HFFc6 (cell line): ENCODE measurements around the gene FMNL2. TPM values are rescaled to one million over a fixed set of nuclear protein-coding genes. Genes with fewer than 3 reads are reported as not detected.
"Not testable (repeated sequence)": the region's sequence is repeated elsewhere in the genome, so short reads cannot be mapped to it uniquely, and the experiment has no call there.

Experiments used
- DNase-seq: peaks from one replicate; pipeline ENCODE4 v3.0.0-alpha.2; 2018
- H3K27ac Mint-ChIP-seq: 2 replicates; pipeline ENCODE4 v1.8.0; 2020; ENCODE audit warnings: mild to moderate bottlenecking, mixed read lengths
- H3K27me3 Mint-ChIP-seq: 2 replicates; pipeline ENCODE4 v1.8.0; 2021; ENCODE audit warnings: mild to moderate bottlenecking, moderate library complexity, mixed read lengths; ENCODE audit not compliant: insufficient read depth
- H3K36me3 Mint-ChIP-seq: 2 replicates; pipeline ENCODE4 v1.8.0; 2021; ENCODE audit warnings: low read depth, mixed read lengths
- H3K4me1 Mint-ChIP-seq: 2 replicates; pipeline ENCODE4 v1.8.0; 2020; ENCODE audit warnings: low read depth, mixed read lengths
- H3K4me3 Mint-ChIP-seq: 2 replicates; pipeline ENCODE4 v1.8.0; 2020; ENCODE audit warnings: mild to moderate bottlenecking, moderate library complexity, mixed read lengths
- H3K9me3 Mint-ChIP-seq: 2 replicates; pipeline ENCODE4 v1.8.0; 2020; ENCODE audit warnings: mild to moderate bottlenecking, mixed read lengths
- total RNA-seq, 6 experiments: library from RNA; stranded (reverse); fragmentation: NEBNext Ultra II Directional; extraction: Animal tissue kit (Norgen Biotek cat#: 25700); gene quantifications; 2 replicates in 1 of 6; 3 replicates in 5 of 6; pipeline ENCODE4 v1.2.3, GENCODE V29; 2021
- TF ChIP-seq, protein P1 (sequence below): fragments of 200-600 bp; sonication (generic); IDR thresholded peaks from 2 replicates; pipeline ENCODE4 v1.5.0; 2021; ENCODE audit warnings: antibody characterized with exemption, mild to moderate bottlenecking

FMNL2 gene
- total RNA-seq, 6 experiments from 2014 or later: 13.7 to 20.9 (median 16.0) TPM

DNA sequence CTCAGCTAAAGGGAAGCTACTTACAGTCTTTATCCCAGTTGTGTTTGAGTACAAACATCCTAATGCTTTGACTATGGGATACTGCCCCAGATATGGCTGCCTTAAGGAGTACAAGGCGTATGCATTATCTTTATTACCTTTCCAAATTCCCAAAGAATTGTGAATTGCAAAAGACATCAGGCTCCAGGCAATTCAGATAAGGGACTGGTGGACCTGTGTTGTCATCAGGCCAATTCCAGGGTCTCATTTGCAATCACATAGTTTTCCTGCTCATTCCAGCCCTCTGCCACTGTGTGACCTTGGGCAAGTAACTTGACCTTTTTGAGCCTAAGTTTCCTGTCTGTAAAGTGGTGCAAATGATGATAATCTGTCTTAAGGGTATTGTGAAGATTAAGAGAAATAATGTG, 137.5 kb downstream of the FMNL2 start:
- DNase-seq: no peak
- Mint-ChIP-seq H3K27ac (no peak overlapping the region), H3K36me3 (no peaks in the 10 kb centered on the region), H3K9me3 (no peaks in the 10 kb centered on the region), H3K27me3 (no peaks in the 10 kb centered on the region), H3K4me1 (peaks cover 40% of the 10 kb centered on the region), H3K4me3 (no peak overlapping the region)
- TF ChIP-seq, protein P1, sequence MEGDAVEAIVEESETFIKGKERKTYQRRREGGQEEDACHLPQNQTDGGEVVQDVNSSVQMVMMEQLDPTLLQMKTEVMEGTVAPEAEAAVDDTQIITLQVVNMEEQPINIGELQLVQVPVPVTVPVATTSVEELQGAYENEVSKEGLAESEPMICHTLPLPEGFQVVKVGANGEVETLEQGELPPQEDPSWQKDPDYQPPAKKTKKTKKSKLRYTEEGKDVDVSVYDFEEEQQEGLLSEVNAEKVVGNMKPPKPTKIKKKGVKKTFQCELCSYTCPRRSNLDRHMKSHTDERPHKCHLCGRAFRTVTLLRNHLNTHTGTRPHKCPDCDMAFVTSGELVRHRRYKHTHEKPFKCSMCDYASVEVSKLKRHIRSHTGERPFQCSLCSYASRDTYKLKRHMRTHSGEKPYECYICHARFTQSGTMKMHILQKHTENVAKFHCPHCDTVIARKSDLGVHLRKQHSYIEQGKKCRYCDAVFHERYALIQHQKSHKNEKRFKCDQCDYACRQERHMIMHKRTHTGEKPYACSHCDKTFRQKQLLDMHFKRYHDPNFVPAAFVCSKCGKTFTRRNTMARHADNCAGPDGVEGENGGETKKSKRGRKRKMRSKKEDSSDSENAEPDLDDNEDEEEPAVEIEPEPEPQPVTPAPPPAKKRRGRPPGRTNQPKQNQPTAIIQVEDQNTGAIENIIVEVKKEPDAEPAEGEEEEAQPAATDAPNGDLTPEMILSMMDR: no peak

DNA sequence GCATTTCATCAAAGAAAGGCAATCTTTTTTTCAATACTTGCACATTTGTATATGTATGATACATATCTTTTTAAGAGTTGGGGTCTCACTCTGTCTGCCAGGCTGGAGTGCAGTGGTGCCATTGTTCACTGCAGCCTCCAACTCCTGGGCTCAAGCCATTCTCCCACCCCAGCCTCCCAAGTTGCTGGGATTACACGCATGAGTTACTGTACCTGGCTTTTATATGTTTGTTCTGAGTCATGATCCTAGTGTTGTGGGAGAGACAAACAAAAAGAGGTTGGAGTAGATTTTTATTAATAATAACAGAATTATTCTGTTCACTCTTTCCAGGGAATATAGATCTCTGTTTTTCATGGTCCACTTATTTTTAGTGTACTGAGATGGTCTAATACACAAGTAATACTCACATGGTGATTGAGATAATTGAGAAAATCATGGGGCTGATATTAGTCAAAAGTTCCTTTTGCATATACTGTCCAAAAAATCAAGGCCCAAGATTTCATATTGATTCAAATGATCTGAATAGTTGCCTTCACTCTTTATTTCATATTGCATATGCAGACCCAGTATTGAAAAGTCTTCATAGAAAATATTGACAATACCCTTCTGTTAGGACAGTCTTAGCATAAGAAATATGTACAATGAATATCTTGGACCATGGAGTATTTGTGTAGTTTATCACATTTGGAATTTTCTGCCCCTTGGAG, 138.3 kb downstream of the FMNL2 start:
- H3K4me3 Mint-ChIP-seq: no peak overlapping the region
- no peak overlapping the region for H3K27ac Mint-ChIP-seq
- H3K9me3 Mint-ChIP-seq: no peaks in the 10 kb centered on the region
- peaks cover 36% of the 10 kb centered on the region for H3K4me1 Mint-ChIP-seq
- no peaks in the 10 kb centered on the region for H3K36me3 Mint-ChIP-seq
- TF ChIP-seq, protein P1: no peak
- no peaks in the 10 kb centered on the region for H3K27me3 Mint-ChIP-seq
- DNase-seq: no peak

DNA sequence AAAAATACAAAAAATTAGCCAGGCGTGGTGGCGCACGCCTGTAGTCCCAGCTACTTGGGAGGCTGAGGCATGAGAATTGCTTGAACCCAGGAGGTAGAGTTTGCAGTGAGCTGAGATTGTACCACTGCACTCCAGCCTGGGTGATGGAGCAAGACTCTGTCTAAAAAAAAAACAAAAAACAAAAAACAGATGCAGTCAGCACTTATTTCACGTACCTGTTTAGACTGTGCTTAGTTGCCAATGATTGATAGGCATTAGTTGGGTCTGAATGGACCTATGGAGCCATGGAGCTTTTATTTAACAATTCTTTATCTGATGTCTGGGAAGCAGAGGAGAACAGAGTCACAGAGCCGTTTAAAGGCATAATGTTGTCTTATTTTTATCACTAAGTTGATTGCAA, 139.5 kb downstream of the FMNL2 start:
- DNase-seq, H3K9me3 Mint-ChIP-seq, H3K36me3 Mint-ChIP-seq, H3K4me3 Mint-ChIP-seq, H3K27me3 Mint-ChIP-seq, H3K27ac Mint-ChIP-seq: not testable (repeated sequence)
- peaks cover 24% of the 10 kb centered on the region for H3K4me1 Mint-ChIP-seq

DNA sequence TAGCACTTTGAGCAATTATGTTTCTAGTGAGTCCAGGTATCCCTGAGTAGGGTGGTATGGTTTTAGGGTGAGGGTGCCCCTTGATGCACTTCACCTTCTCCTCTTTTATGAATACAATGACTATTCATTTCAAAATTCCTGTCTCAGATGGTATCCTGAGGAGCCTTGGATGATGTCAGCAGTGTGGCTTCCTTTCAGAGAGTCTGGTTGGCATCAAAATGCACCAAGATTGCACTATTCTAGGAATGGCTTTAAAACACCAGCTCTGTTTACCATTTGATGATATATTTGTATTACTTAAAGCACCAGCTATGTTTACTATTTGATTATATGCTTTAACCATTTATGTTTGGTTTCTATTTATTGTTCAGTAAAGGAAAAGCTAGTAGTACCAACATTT, 141.0 kb downstream of the FMNL2 start:
- Mint-ChIP-seq H3K4me3 (no peak overlapping the region), H3K4me1 (peaks cover 20% of the 10 kb centered on the region), H3K36me3 (no peaks in the 10 kb centered on the region), H3K27ac (no peak overlapping the region), H3K9me3 (no peaks in the 10 kb centered on the region), H3K27me3 (no peaks in the 10 kb centered on the region)
- DNase-seq: no peak
- TF ChIP-seq, protein P1: no peak

DNA sequence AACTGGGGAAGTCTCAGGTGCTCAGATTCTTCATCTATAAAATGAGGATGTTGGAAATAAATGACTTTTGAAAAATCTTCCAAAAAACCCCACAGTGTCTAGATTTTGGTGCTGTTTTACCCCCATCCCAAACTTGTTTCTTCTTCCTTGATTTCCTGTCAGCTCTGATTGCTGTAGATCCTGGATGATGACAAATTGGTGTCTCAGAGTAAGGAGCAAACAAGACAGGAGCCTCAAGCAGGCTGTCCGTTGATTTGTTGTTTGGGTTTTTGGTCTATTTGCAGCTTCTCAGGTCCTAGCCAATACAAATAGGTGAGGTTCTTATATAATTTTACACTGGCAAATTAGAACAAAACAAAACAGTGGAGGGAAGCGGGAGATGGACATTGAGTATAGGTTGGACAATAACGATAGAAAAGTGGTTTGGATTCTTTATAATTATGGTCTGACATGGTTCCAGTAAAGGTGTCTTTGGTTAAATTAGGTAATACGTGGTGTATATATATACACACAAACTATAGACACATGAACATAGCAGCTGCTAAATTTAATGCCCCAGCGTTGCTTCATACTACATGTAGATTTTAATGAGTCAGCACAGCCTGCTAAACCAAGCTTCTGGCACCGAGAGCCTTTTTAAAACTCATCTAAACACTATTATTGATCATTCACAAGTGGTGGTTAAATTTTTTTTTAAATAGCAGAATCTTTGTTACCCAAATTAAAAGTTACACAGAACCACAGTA, 142.5 kb downstream of the FMNL2 start:
- no peak overlapping the region for H3K4me3 Mint-ChIP-seq
- no peak overlapping the region for H3K27ac Mint-ChIP-seq
- no peaks in the 10 kb centered on the region for H3K27me3 Mint-ChIP-seq
- DNase-seq: no peak
- no peaks in the 10 kb centered on the region for H3K36me3 Mint-ChIP-seq
- TF ChIP-seq, protein P1: no peak
- no peaks in the 10 kb centered on the region for H3K9me3 Mint-ChIP-seq
- H3K4me1 Mint-ChIP-seq: peaks cover 20% of the 10 kb centered on the region

DNA sequence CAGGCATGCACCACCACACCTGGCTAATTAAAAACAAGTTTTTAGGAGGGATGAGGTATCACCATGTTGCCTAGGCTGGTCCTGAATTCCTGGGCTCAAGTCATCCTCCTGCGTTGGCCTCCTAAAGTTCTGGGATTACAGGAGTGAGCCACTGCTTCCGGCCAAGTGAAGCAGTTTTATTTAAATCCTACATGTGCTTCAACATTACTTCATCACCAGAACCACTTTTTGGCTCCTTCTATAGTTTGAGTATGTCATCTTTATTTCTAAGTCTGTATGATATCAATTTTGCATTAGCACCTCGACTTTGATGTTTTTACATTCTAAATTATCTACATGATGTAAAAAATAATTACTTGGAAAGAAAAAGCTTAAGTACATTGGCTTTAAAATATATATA, 144.3 kb downstream of the FMNL2 start:
- Mint-ChIP-seq H3K4me1 (peaks cover 33% of the 10 kb centered on the region), H3K36me3 (no peaks in the 10 kb centered on the region), H3K9me3 (no peaks in the 10 kb centered on the region), H3K27ac (no peak overlapping the region), H3K4me3 (no peak overlapping the region), H3K27me3 (no peaks in the 10 kb centered on the region)
- DNase-seq: no peak
- TF ChIP-seq, protein P1: no peak
